MM.1S (cell line): ENCODE data around the gene TMC6.
A peak's percentile ranks its signal among the peaks of the same experiment; 100 is the strongest.
"Not testable (repeated sequence)": the region's sequence is repeated elsewhere in the genome, so short reads cannot be mapped to it uniquely, and the experiment has no call there.

Source experiments
- DNase-seq: peaks from one replicate; pipeline ENCODE4 v3.0.0-alpha.2; 2015
- H2AFZ ChIP-seq: fragments of 300-600 bp; sonication (generic); 2 replicates; pipeline ENCODE4 v1.6.0; 2016; ENCODE audit warnings: antibody characterized with exemption, low read length
- H3F3A ChIP-seq: fragments of 300-600 bp; sonication (generic); 2 replicates; pipeline ENCODE4 v1.6.1; 2016; ENCODE audit warnings: mild to moderate bottlenecking, antibody characterized with exemption, low read length, moderate library complexity, mixed read lengths; ENCODE audit not compliant: insufficient read depth
- H3K27ac ChIP-seq: fragments of 300-600 bp; sonication (generic); 2 replicates; pipeline ENCODE4 v1.5.1; 2016; ENCODE audit warnings: mild to moderate bottlenecking, low read length
- H3K27me3 ChIP-seq: fragments of 300-600 bp; sonication (generic); replicated peaks from 2 replicates; pipeline ENCODE4 v1.6.0; 2016; ENCODE audit warnings: low read length; ENCODE audit not compliant: insufficient read depth
- H3K36me3 ChIP-seq: fragments of 300-600 bp; sonication (generic); replicated peaks from 2 replicates; pipeline ENCODE4 v1.6.1; 2016; ENCODE audit warnings: mild to moderate bottlenecking, low read length, mixed read lengths; ENCODE audit not compliant: insufficient read depth
- H3K4me1 ChIP-seq: fragments of 300-600 bp; sonication (generic); 2 replicates; pipeline ENCODE4 v1.6.1; 2016; ENCODE audit warnings: low read length, mixed read lengths
- H3K4me2 ChIP-seq: fragments of 300-600 bp; sonication (generic); 2 replicates; pipeline ENCODE4 v1.6.0; 2016; ENCODE audit warnings: low read depth, low read length
- H3K4me3 ChIP-seq: fragments of 300-600 bp; sonication (generic); 2 replicates; pipeline ENCODE4 v1.5.1; 2016; ENCODE audit warnings: low read length, mixed read lengths
- H3K79me2 ChIP-seq: fragments of 300-600 bp; sonication (generic); 2 replicates; pipeline ENCODE4 v1.6.1; 2016; ENCODE audit warnings: mixed run types, low read length, mixed read lengths
- H3K9ac ChIP-seq: fragments of 300-600 bp; sonication (generic); 2 replicates; pipeline ENCODE4 v1.6.1; 2016; ENCODE audit warnings: low read length, mixed read lengths
- H3K9me2 ChIP-seq: fragments of 300-600 bp; sonication (generic); replicated peaks from 2 replicates; pipeline ENCODE4 v1.6.1; 2016; ENCODE audit warnings: mild to moderate bottlenecking, low read length, mixed read lengths; ENCODE audit not compliant: insufficient read depth
- H3K9me3 ChIP-seq: fragments of 300-600 bp; sonication (generic); replicated peaks from 2 replicates; pipeline ENCODE4 v1.6.1; 2016; ENCODE audit warnings: mild to moderate bottlenecking, low read length, mixed read lengths; ENCODE audit not compliant: insufficient read depth
- H4K20me1 ChIP-seq: fragments of 300-600 bp; sonication (generic); 2 replicates; pipeline ENCODE4 v1.6.1; 2016; ENCODE audit warnings: mild to moderate bottlenecking, low read length, moderate library complexity, mixed read lengths; ENCODE audit not compliant: insufficient read depth
- EZH2 ChIP-seq: fragments of 300-600 bp; sonication (generic); optimal IDR thresholded peaks from 2 replicates; pipeline ENCODE3; 2017; ENCODE audit warnings: low read depth, mild to moderate bottlenecking, antibody characterized with exemption, low read length, mixed read lengths
- EZH2phosphoT487 ChIP-seq: fragments of 300-600 bp; sonication (generic); IDR thresholded peaks from 2 replicates; pipeline ENCODE4 v1.6.1; 2018; ENCODE audit warnings: antibody characterized with exemption, low read length
- TF ChIP-seq, protein P1 (sequence below): fragments of 300-600 bp; sonication (generic); IDR thresholded peaks from 2 replicates; pipeline ENCODE4 v1.5.1; 2016; ENCODE audit warnings: antibody characterized with exemption, low read length, mixed read lengths

TMC6 gene

DNA sequence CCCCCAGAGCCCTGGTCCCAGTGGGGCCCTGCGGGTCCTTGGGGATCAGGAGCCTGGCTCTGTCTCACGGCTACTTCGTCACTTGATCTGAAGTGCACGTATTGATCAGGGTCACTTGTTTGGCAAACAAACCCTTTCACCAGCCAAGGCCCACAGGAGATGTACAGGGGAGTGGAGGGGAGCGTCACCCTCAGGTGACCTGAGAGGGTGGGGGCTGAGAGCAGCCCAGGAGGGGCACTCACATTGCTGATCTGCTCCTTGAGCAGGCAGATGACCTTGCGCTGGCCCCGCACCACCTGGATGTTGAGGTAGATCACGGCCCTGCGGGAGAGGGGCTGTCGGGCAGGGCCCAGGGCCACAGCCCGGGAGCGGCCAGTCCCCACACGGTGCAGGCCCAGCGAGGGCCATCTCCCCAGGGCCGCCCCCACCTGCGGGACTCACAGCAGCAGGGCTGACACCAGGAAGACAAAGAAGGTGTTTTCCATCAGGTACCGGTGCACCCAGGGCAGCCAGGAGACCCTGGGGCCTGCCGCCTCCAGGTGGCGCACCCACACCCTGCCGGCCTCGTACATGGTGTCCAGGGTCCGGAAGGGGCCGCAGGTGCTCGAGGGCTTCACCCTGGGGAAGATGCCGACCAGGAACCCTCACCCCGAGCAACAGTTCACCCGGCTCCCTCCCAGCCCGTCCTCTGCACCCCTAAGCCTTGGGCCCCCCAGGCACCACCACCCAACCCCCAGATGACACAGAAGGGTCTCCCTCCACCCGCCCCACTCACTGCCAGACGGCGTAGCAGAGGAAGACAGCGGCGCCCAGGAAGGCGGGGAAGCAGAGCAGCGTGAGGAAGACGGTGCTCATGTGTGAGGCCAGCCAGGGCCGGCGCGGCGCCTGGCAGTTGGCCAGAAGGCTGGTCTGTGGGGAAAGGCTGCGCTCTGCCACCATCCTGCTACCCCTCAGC, 11.3 kb downstream of the TMC6 start:
- Histone ChIP-seq H3K36me3 (no peaks in the 10 kb centered on the region), H4K20me1 (no peaks in the 10 kb centered on the region), H3K9me3 (no peaks in the 10 kb centered on the region), H3K27me3 (no peaks in the 10 kb centered on the region), H3K27ac (no peak overlapping the region), H3K4me1 (peaks cover 17% of the 10 kb centered on the region), H3K4me2 (no peak overlapping the region), H3K79me2 (peaks cover 42% of the 10 kb centered on the region), H3K9me2 (no peaks in the 10 kb centered on the region), H3K4me3 (no peak overlapping the region), H3F3A (peaks cover 30% of the 10 kb centered on the region), H3K9ac (no peak overlapping the region), H2AFZ (no peak overlapping the region)
- no peak for DNase-seq
- TF ChIP-seq, protein P1, sequence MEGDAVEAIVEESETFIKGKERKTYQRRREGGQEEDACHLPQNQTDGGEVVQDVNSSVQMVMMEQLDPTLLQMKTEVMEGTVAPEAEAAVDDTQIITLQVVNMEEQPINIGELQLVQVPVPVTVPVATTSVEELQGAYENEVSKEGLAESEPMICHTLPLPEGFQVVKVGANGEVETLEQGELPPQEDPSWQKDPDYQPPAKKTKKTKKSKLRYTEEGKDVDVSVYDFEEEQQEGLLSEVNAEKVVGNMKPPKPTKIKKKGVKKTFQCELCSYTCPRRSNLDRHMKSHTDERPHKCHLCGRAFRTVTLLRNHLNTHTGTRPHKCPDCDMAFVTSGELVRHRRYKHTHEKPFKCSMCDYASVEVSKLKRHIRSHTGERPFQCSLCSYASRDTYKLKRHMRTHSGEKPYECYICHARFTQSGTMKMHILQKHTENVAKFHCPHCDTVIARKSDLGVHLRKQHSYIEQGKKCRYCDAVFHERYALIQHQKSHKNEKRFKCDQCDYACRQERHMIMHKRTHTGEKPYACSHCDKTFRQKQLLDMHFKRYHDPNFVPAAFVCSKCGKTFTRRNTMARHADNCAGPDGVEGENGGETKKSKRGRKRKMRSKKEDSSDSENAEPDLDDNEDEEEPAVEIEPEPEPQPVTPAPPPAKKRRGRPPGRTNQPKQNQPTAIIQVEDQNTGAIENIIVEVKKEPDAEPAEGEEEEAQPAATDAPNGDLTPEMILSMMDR, result peak; percentile 27
- TF ChIP-seq EZH2phosphoT487, result no peak

DNA sequence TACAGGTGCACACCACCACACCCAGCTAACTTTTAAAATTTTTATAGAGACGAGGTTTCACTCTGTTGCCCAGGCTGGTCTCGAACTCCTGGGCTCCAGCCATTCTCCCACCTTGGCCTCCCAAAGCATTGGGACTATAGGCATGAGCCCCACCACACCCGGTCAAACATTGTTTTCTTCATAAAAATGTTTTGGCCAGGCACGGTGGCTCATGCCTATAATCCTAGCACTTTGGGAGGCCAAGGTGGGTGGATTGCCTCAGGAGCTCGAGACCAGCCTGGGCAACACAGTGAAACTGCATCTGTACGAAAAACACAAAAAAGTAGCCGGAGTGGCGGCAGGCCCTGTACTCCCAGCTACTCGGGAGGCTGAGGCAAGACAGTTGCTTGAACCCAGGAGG, 12.1 kb downstream of the TMC6 start:
- TF ChIP-seq, protein P1, result no peak
- no peak for TF ChIP-seq EZH2
- no peak for TF ChIP-seq EZH2phosphoT487
- Histone ChIP-seq H3K36me3 (no peaks in the 10 kb centered on the region), H3K9me2 (no peaks in the 10 kb centered on the region)

DNA sequence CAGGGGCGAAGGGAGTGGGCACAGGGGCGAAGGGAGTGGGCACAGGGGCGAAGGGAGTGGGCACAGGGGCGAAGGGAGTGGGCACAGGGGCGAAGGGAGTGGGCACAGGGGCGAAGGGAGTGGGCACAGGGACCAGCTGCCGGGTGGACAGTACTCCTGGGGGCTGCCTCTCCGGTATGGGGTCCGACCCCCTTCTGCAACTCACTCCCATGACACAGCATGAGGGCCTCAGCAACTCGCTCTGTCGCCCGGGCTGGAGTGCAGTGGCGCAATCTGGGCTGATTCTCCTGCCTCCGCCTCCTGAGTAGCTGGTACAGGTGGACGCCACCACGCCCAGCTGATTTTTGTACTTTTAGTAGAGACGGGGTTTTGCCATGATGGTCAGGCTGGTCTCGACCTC, 12.8 kb downstream of the TMC6 start:
- Histone ChIP-seq H3F3A (peaks cover 19% of the 10 kb centered on the region), H3K79me2 (peaks cover 44% of the 10 kb centered on the region)
- H2AFZ ChIP-seq, H3K4me1 ChIP-seq, H3K36me3 ChIP-seq, H3K9me2 ChIP-seq, DNase-seq, H3K4me3 ChIP-seq, H3K9ac ChIP-seq, H3K4me2 ChIP-seq, H3K27me3 ChIP-seq, H4K20me1 ChIP-seq, H3K9me3 ChIP-seq, H3K27ac ChIP-seq: not testable (repeated sequence)

More for the DNA sequence above, 12.1 kb downstream of the TMC6 start:
- Histone ChIP-seq H3K27ac (no peak overlapping the region), H4K20me1 (no peaks in the 10 kb centered on the region), H3K9ac (no peak overlapping the region), H3F3A (peaks cover 25% of the 10 kb centered on the region), H3K4me3 (no peak overlapping the region), H3K9me3 (no peaks in the 10 kb centered on the region), H2AFZ (no peak overlapping the region), H3K4me2 (no peak overlapping the region), H3K27me3 (no peaks in the 10 kb centered on the region), H3K79me2 (peaks cover 41% of the 10 kb centered on the region), H3K4me1 (peaks cover 8% of the 10 kb centered on the region)
- DNase-seq, result no peak
